MCF 10A (cell line): ENCODE data around the gene SNX27. TPM values are rescaled to one million over a fixed set of nuclear protein-coding genes. Genes with fewer than 3 reads are reported as not detected.

Experiments
- BruUV-seq: library from RNA; stranded (reverse); fragments of 400-500 nt; replicated peaks from 2 replicates; lab custom pipeline; 2021; lab: Mats Ljungman, UMichigan
- CTCF ChIA-PET: fragments of 300-600 bp; sonication (Branson Sonifier 250); formaldehyde crosslinking; extraction: SDS; loops from one replicate; lab custom pipeline; 2021; ENCODE audit warnings: antibody characterized with exemption, inconsistent platforms; lab: Yijun Ruan, JAX
- POLR2A ChIA-PET: fragments of 300-600, 350-650 bp; sonication (Branson Sonifier 250); formaldehyde crosslinking; extraction: SDS; loops from one replicate; lab custom pipeline; 2020; ENCODE audit warnings: antibody characterized with exemption, inconsistent platforms; lab: Yijun Ruan, JAX
- DNase-seq: peaks from one replicate; pipeline ENCODE4 v3.0.0-alpha.2; 2018; ENCODE audit not compliant: unreplicated experiment
- H3K27ac Mint-ChIP-seq: one replicate; pipeline ENCODE4 v1.8.0; 2022; ENCODE audit warnings: mild to moderate bottlenecking, low read depth, mixed read lengths; ENCODE audit not compliant: unreplicated experiment
- H3K27me3 Mint-ChIP-seq: one replicate; pipeline ENCODE4 v1.8.0; 2022; ENCODE audit warnings: mixed read lengths; ENCODE audit not compliant: insufficient read depth, unreplicated experiment
- H3K36me3 Mint-ChIP-seq: one replicate; pipeline ENCODE4 v1.8.0; 2022; ENCODE audit warnings: mild to moderate bottlenecking, moderate library complexity, mixed read lengths; ENCODE audit not compliant: insufficient read depth, unreplicated experiment
- H3K4me1 Mint-ChIP-seq: one replicate; pipeline ENCODE4 v1.8.0; 2022; ENCODE audit warnings: mixed read lengths; ENCODE audit not compliant: insufficient read depth, unreplicated experiment
- H3K4me3 Mint-ChIP-seq: one replicate; pipeline ENCODE4 v1.8.0; 2022; ENCODE audit warnings: mild to moderate bottlenecking, moderate library complexity, mixed read lengths; ENCODE audit not compliant: unreplicated experiment
- H3K9me3 Mint-ChIP-seq: one replicate; pipeline ENCODE4 v1.8.0; 2022; ENCODE audit warnings: mixed read lengths; ENCODE audit not compliant: unreplicated experiment
- CTCF ChIP-seq: fragments of 200-600 bp; IDR thresholded peaks from one replicate; pipeline ENCODE4 v1.8.0; 2022; ENCODE audit warnings: antibody characterized with exemption, mild to moderate bottlenecking; ENCODE audit not compliant: unreplicated experiment
- intact Hi-C: fragments of 100-400 bp; cut with micrococcal nuclease; formaldehyde crosslinking; loops from 2 replicates; pipeline ENCODE4 v1.14.1; 2022
- total RNA-seq: library from RNA; stranded (reverse); gene quantifications from 2 replicates; pipeline ENCODE4 v1.2.3, GENCODE V29; 2022

SNX27 gene
- total RNA-seq, 1 experiment from 2014 or later, result 36.9 TPM

- POLR2A ChIA-PET, result interaction anchor here (1.0 to 4.2 kb wide), 9 partner anchors 8 to 219 kb away, joined by 3 to 37 read pairs (median 8); partner anchors contain the start of genes SNX27 and TUFT1
- H3K9me3 Mint-ChIP-seq, result no peaks in the 10 kb centered on the region
Observed at GRCh38 chr1:151619489-151620093, 7.7 kb downstream of the SNX27 start.

DNA sequence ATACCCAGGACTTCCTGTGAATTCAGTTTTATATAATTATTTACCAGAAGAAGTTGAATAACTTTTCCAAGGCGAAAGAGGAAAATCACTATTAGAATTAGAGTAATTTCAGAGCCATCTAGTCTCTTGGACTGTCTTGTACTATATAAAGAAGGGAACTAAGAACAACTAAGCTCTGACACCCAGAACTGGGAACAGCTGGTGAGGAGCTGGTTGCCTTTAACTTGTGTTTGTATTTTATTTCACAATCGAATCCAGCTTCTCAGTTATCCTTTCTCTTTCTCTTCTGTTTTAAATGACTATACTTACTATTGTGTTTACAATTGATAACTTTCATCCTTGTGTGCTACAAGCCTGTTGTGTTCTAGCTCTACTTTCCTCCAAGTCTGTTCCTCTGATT, 8.4 kb downstream of the SNX27 start:
- ChIA-PET CTCF (interaction anchor here (0.6 to 4.5 kb wide), 10 partner anchors 18 to 216 kb away, joined by 3 to 33 read pairs (median 5); no protein-coding TSS in a partner anchor), POLR2A (interaction anchor here (0.6 to 4.2 kb wide), 10 partner anchors 8 to 220 kb away, joined by 3 to 37 read pairs (median 6); partner anchors contain the start of genes SNX27 and TUFT1)
- intact Hi-C loops, result no loop called here
- Mint-ChIP-seq H3K27ac (peak overlapping the region; percentile 17), H3K4me1 (peaks cover 30% of the 10 kb centered on the region), H3K9me3 (no peaks in the 10 kb centered on the region), H3K36me3 (no peaks in the 10 kb centered on the region), H3K27me3 (no peaks in the 10 kb centered on the region), H3K4me3 (no peak overlapping the region)
- no peak for TF ChIP-seq CTCF
- no TSS peak for BruUV-seq
- DNase-seq, result no peak

More at GRCh38 chr1:151619489-151620093, 7.7 kb downstream of the SNX27 start:
- intact Hi-C loops, result no loop called here
- BruUV-seq, result no TSS peak
- Mint-ChIP-seq H3K4me3 (no peak overlapping the region), H3K27me3 (no peaks in the 10 kb centered on the region), H3K27ac (peak overlapping the region; percentile 17), H3K4me1 (peaks cover 37% of the 10 kb centered on the region), H3K36me3 (no peaks in the 10 kb centered on the region)
- no peak for TF ChIP-seq CTCF
- CTCF ChIA-PET, result interaction anchor here (0.6 to 4.5 kb wide), 8 partner anchors 23 to 217 kb away, joined by 3 to 33 read pairs (median 6); no protein-coding TSS in a partner anchor
- DNase-seq, result peak; percentile 58

GRCh38 chr1:151621351-151621750, 9.5 kb downstream of the SNX27 start:
- no peak for TF ChIP-seq CTCF
- no peak for DNase-seq
- H3K9me3 Mint-ChIP-seq, result no peaks in the 10 kb centered on the region
- ChIA-PET POLR2A (interaction anchor here (0.6 to 4.2 kb wide), 5 partner anchors 10 to 81 kb away, joined by 3 to 37 read pairs (median 11); partner anchors contain the start of genes SNX27 and TUFT1), CTCF (interaction anchor here (0.6 to 1.9 kb wide), 5 partner anchors 17 to 113 kb away, joined by 3 to 11 read pairs (median 3); no protein-coding TSS in a partner anchor)
- no TSS peak for BruUV-seq
- H3K27ac Mint-ChIP-seq, result no peak overlapping the region
- no peaks in the 10 kb centered on the region for H3K36me3 Mint-ChIP-seq
- intact Hi-C loops, result no loop called here
- no peak overlapping the region for H3K4me3 Mint-ChIP-seq
- H3K4me1 Mint-ChIP-seq, result peaks cover 19% of the 10 kb centered on the region
- H3K27me3 Mint-ChIP-seq, result no peaks in the 10 kb centered on the region

GRCh38 chr1:151624783-151625182, 12.9 kb downstream of the SNX27 start:
- no peak overlapping the region for H3K27ac Mint-ChIP-seq
- no peaks in the 10 kb centered on the region for H3K27me3 Mint-ChIP-seq
- ChIA-PET CTCF (interaction anchor here (1.1 kb wide), 1 partner anchor 31 kb away, joined by 5 read pairs; no protein-coding TSS in a partner anchor), POLR2A (interaction anchor here (1.0 to 1.2 kb wide), 2 partner anchors 13 to 17 kb away, joined by 4 to 6 read pairs; partner anchors contain the start of gene SNX27)
- no TSS peak for BruUV-seq
- no peaks in the 10 kb centered on the region for H3K9me3 Mint-ChIP-seq
- peaks cover 12% of the 10 kb centered on the region for H3K36me3 Mint-ChIP-seq
- intact Hi-C loops, result no loop called here
- no peak overlapping the region for H3K4me3 Mint-ChIP-seq
- peaks cover 14% of the 10 kb centered on the region for H3K4me1 Mint-ChIP-seq
- no peak for TF ChIP-seq CTCF
- no peak for DNase-seq
